H1 (cell line): Measurements from ENCODE around the gene OR6M1. TPM values are rescaled to one million over a fixed set of nuclear protein-coding genes. Genes with fewer than 3 reads are reported as not detected.

ENCODE experiments used
- SAP30 ChIP-seq: fragments of 300-600 bp; sonication (generic); IDR thresholded peaks from 2 replicates; pipeline ENCODE4 v1.7.1; 2012; ENCODE audit warnings: low read length, moderate library complexity, mild to moderate bottlenecking, inconsistent platforms; ENCODE audit not compliant: insufficient read depth, insufficient replicate concordance
- polyA plus RNA-seq, 7 experiments: library from polyadenylated mRNA; depleted of rRNA in 3 of 7; stranded (reverse) in 5 of 7; unstranded in 2 of 7; fragments of >200 nt in 5 of 7; fragments of 200-250 nt in 2 of 7; gene quantifications; 1 replicate in 5 of 7; 2 replicates in 1 of 7; 4 replicates in 1 of 7; pipeline versions ENCODE4 v1.2.1 to v1.2.3, GENCODE V29; 2011 to 2013; ENCODE audit warnings: missing spikeins in 2 of 7, mixed read lengths in 2 of 7
- total RNA-seq: library from RNA; stranded (reverse); fragmentation: NEBNext Ultra II Directional; extraction: Animal tissue kit (Norgen Biotek cat#: 25700); gene quantifications from 2 replicates; pipeline ENCODE4 v1.2.1, GENCODE V29; 2021

The OR6M1 gene
- total and polyA plus RNA-seq, 2 of the 8 experiments (the other 6 are each of a cell fraction or from before 2014, with no cell fraction given), result not detected

DNA sequence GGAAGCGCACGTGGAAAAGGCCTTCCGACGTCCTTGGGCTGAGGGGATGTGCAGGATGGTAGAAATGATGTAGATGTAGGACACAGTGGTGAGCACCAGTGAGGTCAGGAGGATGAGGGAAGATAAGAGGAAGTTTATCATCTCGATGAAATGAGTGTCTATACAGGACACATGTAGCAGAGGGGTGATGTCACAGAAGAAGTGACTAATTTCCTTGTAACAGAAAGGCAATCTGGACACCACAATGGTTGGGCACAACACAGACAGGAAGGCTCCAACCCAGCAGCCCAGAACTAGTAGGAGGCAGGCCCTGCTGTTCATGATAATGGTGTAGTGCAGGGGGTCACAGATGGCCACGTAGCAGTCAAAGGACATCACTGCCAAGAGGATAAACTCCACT, 35.0 kb upstream of the OR6M1 start (continued):
- TF ChIP-seq SAP30, result no peak
- TF ChIP-seq, all 59 proteins: peak for 0
